GM19351 (cell line): ENCODE results near the gene COPE.
"Not testable (repeated sequence)": the region's sequence is repeated elsewhere in the genome, so short reads cannot be mapped to it uniquely, and the experiment has no call there.

ENCODE experiments used
- ATAC-seq: cut with Tn5 transposase; IDR thresholded peaks from one replicate; pipeline ENCODE4 v1.9.1; 2021; ENCODE audit warnings: mild to moderate bottlenecking, moderate library complexity; ENCODE audit not compliant: unreplicated experiment

Gene COPE

DNA sequence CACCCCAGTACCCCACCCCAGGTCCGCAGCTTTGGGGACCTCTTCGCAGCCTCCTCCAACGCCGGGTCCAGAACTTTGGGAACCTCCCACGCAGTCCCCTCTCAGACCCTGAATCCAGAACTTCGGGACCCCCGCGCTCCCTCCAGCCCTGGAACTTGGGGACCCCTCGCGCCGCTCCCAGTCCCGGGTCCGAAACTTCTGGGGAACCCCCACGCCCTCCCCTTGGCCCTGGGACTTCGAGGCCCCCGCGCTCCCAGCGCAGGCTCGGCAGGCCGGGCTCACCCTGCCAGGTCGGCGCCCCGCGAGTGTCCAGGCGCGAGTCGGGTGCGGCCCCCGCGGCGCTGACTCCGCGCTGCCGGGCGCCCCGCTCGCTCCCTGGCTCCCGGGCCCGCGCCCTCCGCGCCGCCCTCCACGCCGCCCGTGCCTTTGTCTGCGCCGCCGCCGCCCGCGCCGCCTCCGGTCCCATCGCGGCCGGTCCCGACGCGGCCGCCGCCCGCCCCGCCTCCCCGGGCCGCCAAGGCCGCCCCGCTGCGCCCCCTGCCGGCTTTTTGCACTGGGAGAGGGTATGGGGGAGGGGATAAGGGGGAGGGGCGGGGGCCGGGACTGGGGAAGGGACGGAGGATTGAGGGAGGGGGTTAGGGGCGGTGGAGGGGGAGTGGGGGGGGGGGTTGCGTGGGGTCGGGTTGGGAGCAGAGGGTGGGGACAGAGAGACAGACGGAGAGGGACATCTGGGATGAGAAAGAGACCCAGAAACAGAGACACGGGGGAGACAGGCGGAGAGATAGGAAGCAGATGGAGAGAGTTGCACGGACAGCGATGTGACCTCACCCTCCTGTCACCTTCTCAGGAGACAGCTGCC lies 21.8 kb upstream of the COPE start, which contains the start of gene HOMER3:
Gene HOMER3, minus strand, starts transcription at position 449 of the 859 bp plus-strand sequence. CDS start 2,235 bp downstream, outside the sequence.
- no peak for ATAC-seq

DNA sequence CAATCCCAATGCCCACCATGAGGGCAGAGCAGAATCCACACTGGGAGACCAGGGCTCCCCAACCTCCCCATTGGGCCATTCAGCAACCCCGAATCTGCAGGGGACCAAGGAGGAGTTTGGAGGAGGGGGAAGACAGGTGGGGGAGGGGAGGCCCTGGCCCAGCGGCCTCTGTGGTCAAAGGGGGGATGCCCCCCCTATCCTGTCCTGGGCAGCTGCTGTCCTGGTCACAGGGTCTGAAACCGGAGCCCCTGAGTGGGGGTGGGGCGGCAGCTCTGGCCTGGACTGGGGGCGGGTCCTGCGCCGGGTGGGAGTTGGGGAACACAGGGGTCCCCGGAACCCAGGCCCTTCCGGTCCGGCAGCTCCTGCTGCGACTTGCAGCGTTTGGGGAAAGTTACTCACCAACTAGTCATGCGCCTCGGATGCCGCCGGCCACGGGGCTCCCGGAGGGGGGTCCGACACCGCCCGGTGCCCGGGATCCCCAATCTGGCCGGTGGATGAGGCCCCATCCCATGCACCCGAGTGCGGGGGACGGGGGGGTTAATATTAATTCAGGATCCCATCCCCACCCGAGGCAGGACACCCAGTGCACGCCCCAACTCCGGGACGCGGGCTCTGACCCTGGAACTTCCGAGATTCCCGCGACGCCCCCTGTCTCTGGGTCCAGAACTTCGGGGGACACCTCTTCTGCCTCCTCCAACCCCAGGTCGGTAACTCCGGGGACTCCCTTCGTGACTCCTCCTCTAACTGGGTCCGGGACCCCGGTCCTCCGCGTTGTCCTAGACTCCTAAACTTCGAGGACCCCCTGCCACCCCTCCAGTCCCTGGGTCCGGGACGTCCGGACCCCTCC lies 21.0 kb upstream of the COPE start:
- ATAC-seq: no peak

DNA sequence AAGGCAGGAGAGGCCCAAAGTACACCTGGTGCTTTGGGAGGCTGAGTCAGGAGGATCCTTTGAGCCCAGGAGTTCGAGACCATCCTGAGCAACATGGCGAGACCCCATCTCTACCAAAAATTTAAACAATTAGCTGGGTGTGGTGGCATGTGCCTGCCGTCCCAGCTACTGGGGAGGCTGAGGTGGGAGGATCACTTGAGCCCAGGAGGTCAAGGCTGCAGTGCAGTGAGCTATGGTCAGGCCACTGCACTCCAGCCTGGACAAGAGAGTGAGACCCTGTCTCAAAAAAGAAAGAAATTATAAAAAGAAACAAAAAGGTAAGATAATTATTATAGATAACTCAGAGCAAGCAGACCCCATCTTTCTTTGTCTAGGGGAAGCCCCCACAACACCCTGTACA lies 20.0 kb upstream of the COPE start:
- no peak for ATAC-seq

DNA sequence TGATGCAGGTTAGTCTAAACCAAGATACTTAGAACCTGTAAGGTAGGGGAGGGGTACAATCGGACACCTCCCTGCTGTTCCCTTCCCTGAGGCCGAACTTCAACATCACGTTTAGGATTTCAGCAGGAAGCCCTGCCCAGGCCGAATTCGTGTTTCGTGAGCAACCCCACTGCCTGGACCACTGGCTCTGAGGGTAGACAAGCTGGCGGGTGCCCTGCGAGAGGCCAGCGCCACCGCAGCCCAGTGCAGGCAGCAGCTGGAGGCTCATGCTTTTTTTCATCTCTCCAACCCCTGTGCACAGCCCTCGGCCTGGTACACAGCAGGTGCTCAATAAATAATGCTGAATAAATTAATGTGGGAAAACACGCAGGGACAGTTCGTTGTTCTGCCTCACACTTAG lies 14.1 kb upstream of the COPE start:
- no peak for ATAC-seq

DNA sequence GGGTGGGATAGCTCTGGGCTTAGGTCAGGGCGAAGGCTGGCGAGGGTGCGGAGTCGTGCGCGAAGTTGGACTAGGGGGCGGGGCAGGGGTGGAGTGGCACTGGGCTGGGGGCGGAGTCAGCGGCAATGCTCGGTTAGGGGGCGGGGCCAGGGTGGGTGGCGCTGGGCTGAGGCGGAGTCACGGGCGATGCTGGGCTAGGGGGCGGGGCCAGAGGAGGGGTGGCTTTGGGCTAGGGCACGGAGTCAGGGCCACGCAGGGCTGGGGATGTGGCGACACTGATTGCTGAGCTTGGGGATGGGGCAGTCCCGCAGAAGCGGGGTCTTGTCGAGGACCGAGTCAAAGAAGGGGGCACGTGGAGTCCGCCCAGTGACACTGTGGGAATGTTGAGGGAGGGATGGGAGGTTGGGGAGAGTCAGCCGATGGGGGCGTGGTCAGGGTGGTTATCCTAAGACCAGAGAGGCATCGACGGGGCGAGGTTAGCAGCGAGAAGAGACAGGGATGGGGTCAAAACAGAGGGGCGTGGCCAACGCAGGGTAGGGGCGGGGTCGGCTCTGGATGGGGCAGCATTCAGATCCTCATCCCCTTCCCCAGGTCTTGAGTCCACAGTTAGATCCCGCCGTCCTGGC lies 13.1 kb upstream of the COPE start:
- ATAC-seq: no peak

DNA sequence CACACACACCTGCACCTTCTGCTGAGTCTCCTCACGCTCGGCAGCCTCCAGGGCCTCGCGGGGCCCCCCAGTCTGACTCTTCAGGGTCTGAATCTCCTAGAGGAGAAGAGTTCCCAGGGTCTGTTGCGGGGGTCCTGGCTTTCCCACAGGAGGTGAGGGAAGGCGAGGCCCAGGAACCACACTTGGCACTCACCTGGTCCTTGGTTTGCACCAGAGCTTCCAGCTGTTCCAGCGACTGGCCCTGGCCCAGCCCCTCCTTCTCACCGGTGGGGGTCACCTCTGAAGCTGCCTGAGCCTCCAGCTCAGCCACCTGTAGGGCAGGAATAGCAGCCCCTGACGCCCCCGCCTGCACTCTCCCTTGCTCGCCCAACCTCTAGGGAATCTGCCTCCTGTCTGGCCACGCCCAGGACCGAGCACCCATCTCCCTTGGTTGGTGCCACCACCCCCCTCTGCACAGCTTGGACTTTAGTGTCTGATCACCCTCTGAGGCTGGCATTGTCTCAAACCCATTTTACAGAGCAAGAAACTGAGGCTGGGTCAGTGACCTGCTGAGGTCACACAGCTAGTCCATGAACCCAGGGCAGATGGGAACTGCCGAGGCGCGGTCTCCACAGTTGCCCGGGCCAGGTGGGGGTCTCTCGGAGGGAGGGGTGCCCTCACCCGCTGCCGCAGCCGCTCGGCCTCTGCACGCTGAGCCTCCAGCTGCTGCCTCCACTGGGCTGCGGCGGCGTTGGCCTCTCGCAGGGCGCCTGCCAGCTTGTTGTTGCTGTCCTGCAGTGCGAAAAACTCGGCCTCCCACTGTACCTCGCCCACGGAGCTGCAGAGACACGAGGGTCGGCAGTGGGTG lies 12.4 kb upstream of the COPE start:
- ATAC-seq: no peak

DNA sequence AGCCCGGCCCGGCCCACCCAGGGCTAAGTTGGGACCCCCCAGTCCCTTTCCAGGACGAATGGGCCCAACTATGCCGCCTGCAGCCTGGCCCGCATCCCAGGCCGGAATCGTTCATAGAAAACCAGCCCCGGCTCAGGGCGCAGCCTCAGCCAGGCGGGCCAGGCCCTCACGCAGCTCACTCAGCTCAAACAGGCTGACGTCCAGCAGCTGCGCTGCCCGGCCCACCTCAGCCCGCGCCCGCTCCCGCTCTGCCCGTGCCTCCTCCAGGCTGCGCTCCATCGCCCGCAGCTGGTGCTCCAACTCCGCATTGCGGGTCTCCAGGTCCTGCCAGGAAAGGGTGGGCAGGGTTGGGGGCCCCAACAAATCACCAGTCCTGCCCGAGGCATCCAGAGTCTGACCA lies 10.1 kb upstream of the COPE start:
- no peak for ATAC-seq

DNA sequence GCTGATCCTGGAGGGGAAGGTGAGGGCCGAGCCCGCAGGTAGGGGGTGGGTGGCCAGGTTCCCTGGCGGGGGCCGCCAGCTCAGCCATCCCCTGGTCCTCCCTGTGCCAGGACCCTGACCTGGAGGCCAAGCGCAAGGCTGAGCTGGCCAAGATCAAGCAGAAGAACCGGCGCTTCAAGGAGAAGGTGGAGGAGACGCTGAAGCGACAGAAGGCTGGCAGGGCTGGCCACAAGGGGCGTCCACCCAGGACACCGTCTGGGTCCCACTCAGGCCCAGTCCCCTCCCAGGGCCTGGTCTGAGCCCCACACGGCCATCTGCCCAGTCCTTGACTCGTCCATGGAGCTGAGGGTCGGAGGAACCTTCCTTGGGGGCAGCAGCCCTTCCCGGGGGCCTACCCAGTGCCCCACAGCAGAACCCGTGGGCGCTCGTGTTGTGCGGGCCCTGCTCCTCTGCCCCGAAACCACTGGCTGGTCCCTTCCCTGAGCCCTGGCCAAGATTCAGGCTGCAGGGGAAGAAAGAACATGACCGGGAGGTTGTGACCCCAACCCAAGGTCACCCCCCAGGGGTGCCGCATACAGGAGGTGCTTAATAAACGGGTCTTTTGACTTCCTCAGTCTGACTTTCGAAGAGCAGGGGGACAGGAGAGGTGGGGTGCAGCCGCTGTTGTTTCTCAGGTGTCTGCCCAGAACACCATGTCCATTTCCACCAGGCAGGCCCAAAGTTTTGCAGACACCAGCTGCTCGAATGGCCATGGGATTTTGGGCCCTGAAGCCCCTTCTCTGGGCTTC lies 9.0 kb upstream of the COPE start:
- ATAC-seq: no peak

DNA sequence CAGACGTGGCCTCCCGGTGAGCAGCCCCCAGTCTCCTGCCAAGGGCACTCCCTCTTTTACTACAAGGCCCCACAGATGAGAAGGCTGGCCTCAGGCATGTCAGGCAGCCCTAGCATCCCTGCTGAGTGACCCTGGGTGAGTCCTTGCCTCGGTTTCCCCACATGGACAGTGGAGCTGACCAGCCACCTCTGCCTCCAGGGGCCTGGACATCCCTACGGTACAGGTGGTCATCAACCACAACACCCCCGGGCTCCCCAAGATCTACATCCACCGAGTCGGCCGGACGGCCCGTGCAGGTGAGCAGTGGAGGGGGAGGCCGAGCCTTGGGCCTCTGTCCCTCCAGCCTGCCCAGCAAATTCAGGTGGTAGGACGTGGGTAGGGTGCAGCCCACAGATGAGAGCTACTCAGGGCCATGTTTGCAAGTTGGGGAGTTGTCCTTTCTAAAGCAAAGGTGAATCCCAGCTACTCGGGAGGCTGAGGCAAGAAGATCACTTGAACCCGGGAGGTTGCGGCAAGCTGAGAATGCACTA lies 5.6 kb upstream of the COPE start:
- no peak for ATAC-seq

DNA sequence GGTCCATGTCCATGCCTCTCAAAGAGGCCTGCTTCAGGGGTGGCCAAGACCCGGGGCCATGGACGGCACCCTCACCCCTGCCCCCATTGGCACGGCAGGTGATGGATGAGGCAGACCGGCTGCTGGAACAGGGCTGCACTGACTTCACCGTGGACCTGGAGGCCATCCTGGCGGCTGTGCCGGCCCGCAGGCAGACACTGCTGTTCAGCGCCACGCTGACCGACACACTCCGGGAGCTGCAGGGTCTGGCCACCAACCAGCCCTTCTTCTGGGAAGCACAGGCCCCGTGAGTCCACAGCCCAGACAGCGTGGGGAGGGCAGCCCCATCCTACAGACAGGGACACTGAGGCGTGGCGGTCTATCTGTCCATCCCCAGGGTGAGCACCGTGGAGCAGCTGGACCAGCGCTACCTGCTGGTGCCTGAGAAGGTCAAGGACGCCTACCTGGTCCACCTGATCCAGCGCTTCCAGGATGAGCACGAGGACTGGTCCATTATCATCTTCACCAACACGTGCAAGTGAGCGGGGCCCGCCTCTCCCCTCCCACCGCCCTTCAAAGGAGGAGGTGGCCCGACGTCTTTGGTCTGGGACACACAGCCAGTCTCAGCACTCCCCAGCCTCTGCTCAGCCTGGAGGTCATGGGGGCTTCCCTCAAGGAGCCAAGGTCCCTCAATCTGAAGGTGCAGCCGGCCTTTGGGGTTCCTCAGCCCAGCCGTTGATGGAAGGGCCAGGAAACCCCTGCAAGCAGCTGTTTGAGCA lies 3.2 kb upstream of the COPE start:
- ATAC-seq: no peak

DNA sequence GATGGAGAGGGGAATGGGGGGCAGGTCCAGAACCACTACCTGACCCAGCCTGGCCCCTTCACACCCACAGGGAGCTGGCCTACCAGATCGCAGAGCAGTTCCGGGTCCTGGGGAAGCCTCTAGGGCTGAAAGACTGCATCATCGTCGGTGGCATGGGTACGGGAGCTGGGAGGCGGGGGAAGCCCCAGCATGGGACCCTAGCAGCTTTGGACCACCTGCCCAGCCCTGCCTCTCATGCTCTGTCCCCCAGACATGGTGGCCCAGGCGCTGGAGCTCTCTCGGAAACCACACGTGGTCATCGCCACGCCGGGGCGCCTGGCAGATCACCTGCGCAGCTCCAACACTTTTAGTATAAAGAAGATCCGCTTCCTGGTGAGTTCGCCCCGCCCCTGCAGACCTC lies 2.4 kb upstream of the COPE start:
- ATAC-seq: no peak

DNA sequence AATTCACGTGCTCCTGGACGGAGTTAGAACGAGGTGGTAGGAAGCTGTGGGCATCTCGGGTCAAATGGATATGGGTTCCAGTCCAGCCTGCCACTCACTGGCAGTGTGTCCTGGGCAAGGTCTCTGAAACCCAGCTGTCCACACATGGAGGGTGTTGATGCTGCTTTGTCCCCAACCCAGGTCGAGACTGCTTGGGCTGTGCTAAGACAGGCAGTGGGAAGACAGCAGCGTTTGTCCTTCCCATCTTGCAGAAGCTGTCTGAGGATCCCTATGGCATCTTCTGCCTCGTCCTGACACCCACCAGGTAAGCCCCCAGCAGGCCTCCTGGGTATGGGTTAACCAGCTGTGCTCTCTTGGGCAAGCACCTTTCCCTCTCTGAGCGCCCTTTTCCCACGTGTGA lies 1.2 kb upstream of the COPE start:
- no peak for ATAC-seq

DNA sequence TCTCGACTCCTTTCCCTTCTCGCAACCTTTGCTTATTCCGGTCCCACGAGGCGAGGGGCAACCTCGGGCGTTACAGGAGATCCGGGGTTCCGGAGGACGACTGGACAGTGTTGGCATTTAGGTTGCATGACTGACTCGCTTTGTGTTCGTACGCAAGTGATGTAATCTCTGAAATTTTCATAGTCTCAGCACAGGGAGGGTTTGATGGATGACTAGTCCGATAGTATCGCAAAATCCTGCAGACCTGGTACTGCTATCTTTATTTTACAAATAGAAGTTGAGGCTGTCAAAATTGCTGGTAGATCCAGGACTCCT lies 670 bp upstream of the COPE start:
- no peak for ATAC-seq

DNA sequence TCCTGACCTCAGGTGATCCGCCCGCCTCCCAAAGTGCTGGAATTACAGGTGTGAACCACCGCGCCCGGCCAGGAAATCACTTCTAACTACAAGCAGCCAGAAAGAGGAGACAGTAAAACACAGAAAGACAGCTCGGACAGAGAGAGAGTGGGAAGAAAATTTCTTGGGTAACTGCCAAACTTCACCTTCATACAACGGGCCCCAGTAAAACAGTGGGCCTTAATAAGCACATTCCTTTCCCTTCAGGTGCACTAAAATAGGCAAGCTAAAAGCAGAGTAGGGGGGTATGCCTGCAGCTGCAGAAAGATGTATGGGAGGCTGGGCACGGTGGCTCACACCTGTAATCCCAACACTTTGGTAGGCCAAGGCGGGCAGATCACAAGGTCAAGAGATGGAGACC lies 1.6 kb downstream of the COPE start:
- ATAC-seq: not testable (repeated sequence)

DNA sequence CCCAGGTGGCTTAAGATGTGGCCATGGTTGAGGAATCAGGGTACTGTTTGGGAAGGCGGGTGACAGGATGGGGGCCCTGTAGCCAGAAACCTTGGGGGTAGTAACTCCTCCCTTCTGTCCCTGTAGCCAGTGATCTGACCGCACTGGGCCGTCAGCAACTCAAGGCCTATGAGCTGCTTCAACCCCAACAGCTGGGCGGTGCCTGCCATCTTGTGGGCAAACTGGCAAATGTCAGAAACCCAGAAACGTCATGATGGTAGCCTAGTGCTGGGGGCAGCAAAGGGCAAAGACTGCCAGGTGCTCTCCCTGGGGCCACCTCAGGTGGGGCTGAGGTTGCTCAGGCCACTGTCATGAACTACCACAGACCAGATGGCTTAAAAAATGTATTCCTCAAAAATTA lies 3.5 kb downstream of the COPE start:
- ATAC-seq: no peak

DNA sequence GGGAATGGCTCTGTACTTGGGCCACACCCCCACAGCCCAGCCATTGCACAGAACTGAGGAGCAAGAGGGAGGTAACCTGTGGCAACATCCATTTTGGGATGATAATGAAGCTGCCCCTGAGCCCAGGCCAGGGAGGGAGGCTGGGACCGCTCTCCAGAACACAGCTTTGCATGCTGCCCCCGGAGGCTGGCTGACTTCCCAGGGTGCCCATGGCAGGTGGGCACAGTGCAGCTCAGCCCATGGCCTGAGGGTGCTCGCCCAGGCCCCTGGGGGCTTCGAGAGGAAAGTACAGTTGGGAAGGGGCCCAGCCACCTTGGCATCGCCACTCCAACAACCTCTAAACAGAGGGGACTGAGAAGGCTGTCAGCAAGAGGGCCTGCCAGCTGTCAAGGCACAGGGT lies 5.7 kb downstream of the COPE start:
- no peak for ATAC-seq

DNA sequence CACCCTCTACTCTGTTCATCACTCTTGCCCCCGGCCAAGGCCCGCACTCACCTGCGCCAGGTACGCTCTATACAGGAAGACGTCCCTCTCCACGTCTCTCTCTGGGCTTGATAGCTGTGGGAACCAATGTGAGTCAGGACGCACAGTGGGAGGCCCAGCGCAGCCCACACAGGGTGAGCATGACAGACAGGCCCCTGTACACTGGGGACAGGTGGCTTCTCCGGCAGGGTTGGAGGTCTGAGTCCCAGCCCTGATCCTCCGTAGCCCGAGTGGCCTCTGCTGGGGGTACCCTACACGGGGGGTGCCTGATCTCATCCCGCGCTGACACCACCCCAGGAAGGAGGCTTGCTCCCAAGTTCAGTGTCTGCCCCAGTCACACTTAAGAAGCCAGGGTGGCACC lies 6.3 kb downstream of the COPE start:
- ATAC-seq: no peak

DNA sequence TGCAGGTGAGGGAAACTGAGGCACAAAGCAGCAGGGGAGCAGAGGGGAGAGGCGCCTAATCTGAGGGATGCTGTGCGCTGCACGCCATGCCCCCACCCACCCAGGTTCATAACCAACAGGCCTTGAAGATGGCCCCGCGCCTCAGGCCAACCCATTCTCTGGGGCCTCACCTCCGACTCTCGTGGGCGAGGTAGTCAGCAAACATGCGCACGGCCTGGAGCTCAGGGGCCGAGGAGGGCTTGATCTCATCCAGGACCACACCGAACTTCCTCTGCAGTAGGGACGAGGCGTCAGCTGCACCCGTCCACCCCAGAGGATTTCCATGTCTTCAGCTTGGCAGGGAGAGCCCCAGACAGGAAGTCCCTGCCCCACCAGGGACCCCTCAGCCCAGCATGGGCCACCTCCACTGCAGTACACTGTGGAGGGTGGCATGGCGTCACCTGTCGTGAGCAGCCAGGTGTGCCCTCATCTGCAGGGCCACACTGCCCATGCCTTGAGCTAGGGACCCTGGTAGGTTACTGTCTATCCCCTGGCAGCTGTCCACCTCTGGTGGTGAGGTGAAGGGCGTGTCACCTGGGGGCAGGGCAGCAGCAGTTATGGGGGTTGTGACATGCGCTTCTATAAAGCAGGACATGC lies 8.3 kb downstream of the COPE start:
- no peak for ATAC-seq

DNA sequence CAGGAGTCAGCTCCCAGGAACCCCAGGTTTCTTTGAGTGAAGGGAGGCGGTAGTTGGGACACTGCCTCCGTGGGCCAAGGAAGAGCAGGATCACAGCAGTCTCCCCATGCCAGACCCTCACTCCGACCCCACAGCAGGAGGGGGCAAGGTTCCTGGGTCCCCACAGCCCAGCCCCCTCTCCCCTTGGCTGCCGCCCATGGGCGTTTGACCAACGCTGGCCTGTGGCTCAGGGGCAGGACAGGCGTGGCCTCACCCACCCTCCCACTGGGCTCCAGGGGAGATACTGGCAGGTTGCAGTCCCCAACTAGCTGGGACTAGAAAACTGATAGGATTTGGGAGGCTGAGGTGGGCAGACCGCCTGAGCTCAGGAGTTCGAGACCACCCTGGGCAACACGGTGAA lies 9.2 kb downstream of the COPE start:
- ATAC-seq: no peak
